ENCODE measurements around the gene SORL1. TPM values are rescaled to one million over a fixed set of nuclear protein-coding genes. Genes with fewer than 3 reads are reported as not detected.

The SORL1 gene
- total RNA-seq, 4 donors from 2014 or later = 12.1 to 42.8 (median 21.0) TPM

DNA sequence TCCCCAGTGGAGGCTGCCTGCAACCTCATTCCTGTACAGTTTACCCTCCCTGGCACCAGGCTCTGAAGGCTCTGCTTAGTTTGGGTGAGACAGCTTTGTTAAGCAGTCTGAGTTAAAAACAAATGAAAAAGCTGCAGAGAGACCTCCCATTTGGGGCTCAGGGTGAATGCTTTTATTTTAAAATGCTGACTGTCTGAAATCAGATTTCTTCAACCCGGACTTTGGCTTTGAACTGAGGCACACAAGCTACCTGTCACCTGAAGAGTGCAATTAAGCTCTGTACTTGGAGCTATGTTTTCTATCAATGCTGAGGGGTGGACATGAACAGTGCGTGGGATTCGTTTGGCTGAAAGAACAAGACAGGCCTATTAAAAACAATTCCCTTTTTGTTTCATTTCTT is 218.2 kb downstream of the SORL1 start:
- TF ChIP-seq, protein P1, sequence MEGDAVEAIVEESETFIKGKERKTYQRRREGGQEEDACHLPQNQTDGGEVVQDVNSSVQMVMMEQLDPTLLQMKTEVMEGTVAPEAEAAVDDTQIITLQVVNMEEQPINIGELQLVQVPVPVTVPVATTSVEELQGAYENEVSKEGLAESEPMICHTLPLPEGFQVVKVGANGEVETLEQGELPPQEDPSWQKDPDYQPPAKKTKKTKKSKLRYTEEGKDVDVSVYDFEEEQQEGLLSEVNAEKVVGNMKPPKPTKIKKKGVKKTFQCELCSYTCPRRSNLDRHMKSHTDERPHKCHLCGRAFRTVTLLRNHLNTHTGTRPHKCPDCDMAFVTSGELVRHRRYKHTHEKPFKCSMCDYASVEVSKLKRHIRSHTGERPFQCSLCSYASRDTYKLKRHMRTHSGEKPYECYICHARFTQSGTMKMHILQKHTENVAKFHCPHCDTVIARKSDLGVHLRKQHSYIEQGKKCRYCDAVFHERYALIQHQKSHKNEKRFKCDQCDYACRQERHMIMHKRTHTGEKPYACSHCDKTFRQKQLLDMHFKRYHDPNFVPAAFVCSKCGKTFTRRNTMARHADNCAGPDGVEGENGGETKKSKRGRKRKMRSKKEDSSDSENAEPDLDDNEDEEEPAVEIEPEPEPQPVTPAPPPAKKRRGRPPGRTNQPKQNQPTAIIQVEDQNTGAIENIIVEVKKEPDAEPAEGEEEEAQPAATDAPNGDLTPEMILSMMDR (IDR thresholded peaks at IDR 0.05) = no peak
- TF ChIP-seq EP300 (IDR thresholded peaks at IDR 0.05) (no peak), POLR2AphosphoS5 (IDR thresholded peaks at IDR 0.05) (no peak), POLR2A (IDR thresholded peaks at IDR 0.05) (no peak)
- 59% methylated on average over 3 of the region's 3 CpGs for WGBS
- Histone ChIP-seq H3K4me3 (no peak overlapping the region), H3K36me3 (no peaks in the 10 kb centered on the region), H3K27me3 (peaks cover 4% of the 10 kb centered on the region), H3K4me1 (peaks cover 9% of the 10 kb centered on the region), H3K9me3 (no peaks in the 10 kb centered on the region), H3K27ac (no peak overlapping the region)
- no peak for DNase-seq (ENCODE audit: low spot score in 2 of 2)

DNA sequence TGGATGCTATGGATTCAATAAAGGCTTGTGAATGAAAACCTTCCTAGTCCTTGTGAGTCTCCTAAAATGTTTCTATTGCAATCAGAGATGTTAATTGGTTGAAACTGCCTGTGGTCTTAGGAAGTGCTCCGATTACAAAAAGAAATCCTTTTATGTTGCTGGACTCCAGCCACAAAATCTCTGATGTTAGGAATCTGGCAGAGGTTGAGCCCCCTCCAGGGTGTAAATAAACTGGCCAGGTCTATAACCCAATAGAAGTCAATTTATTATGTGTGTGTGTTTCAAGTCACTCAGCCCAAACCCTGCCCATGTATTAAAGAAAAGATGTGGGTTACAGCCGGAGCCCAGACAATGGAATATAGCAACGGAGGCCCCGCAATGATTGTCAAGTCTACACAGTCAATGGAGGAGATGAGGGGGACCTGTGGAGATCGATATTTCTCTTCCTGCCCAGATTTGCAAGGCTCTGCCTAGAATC is 218.7 kb downstream of the SORL1 start:
- H3K36me3 ChIP-seq = no peaks in the 10 kb centered on the region
- H3K27ac ChIP-seq = no peak overlapping the region
- no peaks in the 10 kb centered on the region for H3K9me3 ChIP-seq
- H3K4me1 ChIP-seq = peaks cover 9% of the 10 kb centered on the region
- no peak for DNase-seq (ENCODE audit: low spot score in 2 of 2)
- 38% methylated on average over 5 of the region's 5 CpGs for WGBS
- TF ChIP-seq POLR2AphosphoS5 (IDR thresholded peaks at IDR 0.05) (no peak), EP300 (IDR thresholded peaks at IDR 0.05) (no peak), POLR2A (IDR thresholded peaks at IDR 0.05) (no peak)
- TF ChIP-seq, protein P1 (IDR thresholded peaks at IDR 0.05) = no peak
- H3K4me3 ChIP-seq = no peak overlapping the region
- peaks cover 4% of the 10 kb centered on the region for H3K27me3 ChIP-seq

DNA sequence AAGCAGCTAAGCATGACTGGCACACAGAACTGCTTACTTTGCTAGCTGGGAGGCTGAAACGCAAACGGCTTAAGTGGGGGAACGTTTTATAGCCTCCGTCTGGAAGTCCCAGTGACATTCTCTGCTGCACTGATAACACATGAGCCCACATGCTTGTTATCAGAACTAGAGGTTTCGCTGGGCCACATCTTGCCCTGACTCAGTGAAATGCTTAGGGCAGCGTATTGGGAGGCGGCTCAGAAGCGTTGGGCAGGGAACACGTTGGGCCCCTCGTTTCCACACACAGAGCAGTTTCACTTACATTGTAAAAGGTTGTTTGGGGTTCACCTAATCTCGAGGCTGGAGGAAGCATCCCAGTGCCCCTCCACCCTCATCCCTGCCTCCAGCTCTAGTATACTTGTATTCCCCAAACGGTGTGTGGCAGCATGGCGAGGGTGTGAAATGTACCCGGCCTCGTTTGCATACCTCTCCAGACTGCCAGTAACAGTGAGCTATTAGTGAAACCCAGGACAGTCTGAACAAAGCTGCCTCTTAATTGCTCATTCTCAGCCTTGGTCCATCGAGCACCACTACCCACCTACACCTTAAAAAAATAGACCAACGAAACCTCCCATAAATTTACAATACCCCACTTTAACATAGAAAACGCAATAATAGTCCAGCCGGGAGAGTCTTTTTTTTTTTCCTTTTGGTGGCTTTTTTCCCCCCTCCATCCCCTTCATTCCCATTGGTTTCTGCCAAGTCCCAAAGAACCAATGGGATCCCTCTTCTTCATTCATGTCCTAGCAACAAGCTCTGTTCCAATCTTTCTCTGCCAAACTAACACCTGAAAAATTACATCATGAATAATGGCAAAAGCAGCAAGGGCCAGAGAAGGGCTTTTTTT is 219.4 kb downstream of the SORL1 start:
- DNase-seq (ENCODE audit: low spot score in 2 of 2) = no peak
- 63% methylated on average over 10 of the region's 19 CpGs for WGBS
- H3K27ac ChIP-seq = no peak overlapping the region

DNA sequence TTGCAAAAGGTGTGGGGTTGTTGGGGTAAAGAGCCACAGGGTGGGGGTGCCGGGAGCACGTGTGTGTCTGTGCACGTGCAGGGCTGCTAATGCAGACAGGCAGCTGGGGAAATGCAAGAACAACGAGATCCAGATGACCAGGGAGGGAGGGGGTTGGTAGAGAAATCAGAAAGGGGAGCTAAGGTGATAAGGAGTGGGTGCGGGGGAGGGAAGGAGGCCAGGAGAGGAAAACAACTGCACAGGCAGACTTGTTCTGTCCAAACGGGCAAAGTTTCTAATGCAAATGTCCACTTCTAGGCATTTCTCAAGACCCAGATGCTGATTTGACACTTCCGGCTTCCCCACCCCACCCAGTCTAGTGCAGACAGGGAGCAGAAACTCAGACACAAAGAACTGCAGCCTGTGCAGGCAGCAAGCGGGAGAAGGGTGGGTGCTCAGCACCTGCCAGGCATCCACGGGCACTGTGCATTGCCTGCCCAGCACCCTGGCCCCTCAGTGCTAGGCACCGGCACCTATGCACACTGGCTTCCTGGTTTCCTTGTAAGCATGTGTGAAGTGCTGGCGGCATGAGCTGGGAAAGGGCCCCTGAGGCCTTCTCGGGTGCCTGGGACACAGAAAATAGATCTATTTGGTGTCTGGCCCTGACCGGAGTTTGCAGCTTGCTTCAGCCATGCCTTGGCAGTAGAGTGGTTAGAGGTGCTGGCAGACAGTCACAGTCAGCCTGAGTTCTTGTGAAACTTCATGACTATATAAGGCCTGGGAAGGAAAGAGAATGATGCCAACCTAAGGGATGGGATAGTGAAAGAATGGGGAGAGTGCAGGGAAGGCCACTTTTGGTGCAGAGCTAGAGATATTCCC is 220.7 kb downstream of the SORL1 start:
- H3K4me3 ChIP-seq = no peak overlapping the region
- H3K4me1 ChIP-seq = peaks cover 9% of the 10 kb centered on the region
- 66% methylated on average over 11 of the region's 13 CpGs for WGBS
- H3K9me3 ChIP-seq = no peaks in the 10 kb centered on the region
- no peak for DNase-seq (ENCODE audit: low spot score in 2 of 2)
- TF ChIP-seq POLR2A (IDR thresholded peaks at IDR 0.05) (no peak), EP300 (IDR thresholded peaks at IDR 0.05) (no peak)
- TF ChIP-seq, protein P1 (IDR thresholded peaks at IDR 0.05) = no peak
- H3K27ac ChIP-seq = no peak overlapping the region
- no peaks in the 10 kb centered on the region for H3K36me3 ChIP-seq
- H3K27me3 ChIP-seq = peaks cover 4% of the 10 kb centered on the region

More for the DNA sequence above, 219.4 kb downstream of the SORL1 start:
- Histone ChIP-seq H3K4me3 (no peak overlapping the region), H3K4me1 (peaks cover 9% of the 10 kb centered on the region), H3K9me3 (no peaks in the 10 kb centered on the region), H3K36me3 (no peaks in the 10 kb centered on the region), H3K27me3 (peaks cover 4% of the 10 kb centered on the region)
- TF ChIP-seq POLR2A (IDR thresholded peaks at IDR 0.05) (no peak), POLR2AphosphoS5 (IDR thresholded peaks at IDR 0.05) (no peak), EP300 (IDR thresholded peaks at IDR 0.05) (no peak)
- TF ChIP-seq, protein P1 (IDR thresholded peaks at IDR 0.05) = no peak

All from suprapubic skin (tissue), 4 donors.